IPS-NIHi11 (cell line): ENCODE measurements around the gene BSPRY.
"Not testable (repeated sequence)": the region's sequence is repeated elsewhere in the genome, so short reads cannot be mapped to it uniquely, and the experiment has no call there.

ENCODE experiments used
- DNase-seq: peaks from one replicate; pipeline ENCODE4 v3.0.0; 2012; ENCODE audit warnings: mixed read lengths, low spot score

Gene BSPRY

DNA sequence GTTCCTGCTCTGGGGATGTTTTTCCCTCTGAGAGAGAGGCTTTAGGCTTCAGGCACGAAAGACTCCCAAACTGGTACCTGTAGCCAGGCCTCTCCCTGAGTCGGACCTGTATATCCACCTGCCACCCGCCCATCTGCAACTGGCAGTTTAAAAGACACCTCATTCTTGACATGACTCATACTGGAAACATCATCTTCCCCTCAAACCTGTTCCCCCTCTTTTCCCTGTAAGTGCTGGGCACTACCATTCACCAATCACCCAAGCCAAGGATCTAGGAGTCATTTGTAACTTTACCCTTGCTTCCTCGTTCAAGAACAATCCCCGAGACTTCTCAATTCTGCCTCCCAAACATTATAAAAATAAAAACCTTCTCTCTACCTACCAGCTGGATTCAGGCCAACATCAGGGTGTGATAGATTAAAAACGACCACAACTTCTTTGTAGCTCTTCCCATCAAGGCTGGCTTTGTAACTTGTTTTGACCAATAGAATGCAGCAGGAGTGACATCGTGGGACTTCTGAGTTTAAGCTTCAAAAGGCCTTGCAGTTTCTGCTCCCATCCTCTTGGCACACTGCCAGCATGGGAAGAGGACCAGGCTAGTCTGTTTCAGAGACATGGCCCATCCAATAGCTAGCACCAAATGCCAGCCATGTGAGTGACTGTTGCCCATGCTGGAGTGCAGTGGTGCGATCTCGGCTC, 7.5 kb upstream of the BSPRY start:
- peak; percentile 22 for DNase-seq

- DNase-seq = no peak
These were observed 5.6 kb upstream of the BSPRY start for GRCh38 chr9:113343732-113344231.

DNA sequence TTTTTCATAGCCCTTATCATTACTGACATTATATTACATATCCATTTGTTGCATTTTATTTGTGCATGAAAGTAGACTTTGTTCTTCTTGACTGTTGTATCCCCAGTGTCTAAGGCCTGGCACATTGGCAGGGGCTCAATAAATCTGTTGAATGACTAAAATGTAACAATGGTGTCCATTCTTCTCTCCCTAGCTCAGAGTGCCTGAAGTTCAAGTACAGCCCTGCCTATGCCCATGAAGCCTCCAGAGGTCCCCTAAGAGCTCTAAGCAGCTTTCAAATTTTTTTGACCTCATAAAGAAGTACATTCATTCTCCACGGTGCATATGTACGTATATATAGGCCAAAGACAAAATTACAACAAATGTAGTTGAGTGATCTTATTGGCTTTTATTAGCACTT, 4.2 kb upstream of the BSPRY start:
- DNase-seq = no peak

DNA sequence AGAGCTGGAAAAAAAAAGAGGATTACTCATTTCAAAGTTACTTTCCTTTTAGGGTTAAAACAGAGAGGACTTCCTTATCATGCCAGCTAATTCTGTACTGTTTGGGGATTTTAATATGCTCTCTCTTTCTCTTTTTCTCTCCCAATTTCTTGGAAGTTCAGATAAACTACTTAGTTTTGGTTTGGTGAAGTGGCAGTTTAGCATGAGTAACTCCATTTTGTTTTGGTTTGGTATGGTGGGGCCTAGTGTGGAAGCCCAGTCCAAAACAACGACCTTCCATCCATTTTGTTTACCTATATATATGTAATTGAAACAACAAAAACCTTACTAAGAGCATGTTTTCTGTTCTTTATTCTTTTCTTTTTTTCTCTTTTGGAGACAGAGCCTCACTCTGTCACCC, 3.7 kb upstream of the BSPRY start:
- no peak for DNase-seq

- DNase-seq = no peak
These were observed 904 bp upstream of the BSPRY start for GRCh38 chr9:113348437-113348836.

DNA sequence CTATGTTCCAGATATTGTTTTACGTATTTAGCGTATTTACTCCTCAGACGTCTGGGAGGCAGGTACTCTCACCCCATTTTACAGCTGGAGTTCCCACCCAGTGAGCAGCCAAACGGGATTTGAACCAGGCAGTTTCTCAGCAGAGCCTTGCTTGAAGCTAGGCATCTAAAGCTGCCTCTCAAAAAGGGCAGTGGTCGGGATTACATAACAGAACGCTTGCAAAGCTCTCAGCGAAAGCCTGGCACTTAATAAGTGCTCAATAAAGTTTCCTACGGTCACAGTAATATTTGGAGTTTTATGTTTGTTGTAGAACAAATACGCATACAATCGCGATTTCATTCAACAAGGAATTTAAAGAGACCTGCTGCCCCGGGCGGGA, 286 bp upstream of the BSPRY start:
- no peak for DNase-seq

GRCh38 chr9:113350107-113350661, 843 bp downstream of the BSPRY start:
- DNase-seq = no peak

- DNase-seq = no peak
These were observed 1.6 kb downstream of the BSPRY start for GRCh38 chr9:113350937-113351336.

GRCh38 chr9:113352006-113352405, 2.7 kb downstream of the BSPRY start:
- DNase-seq = no peak

GRCh38 chr9:113352411-113352810, 3.1 kb downstream of the BSPRY start:
- DNase-seq = no peak

GRCh38 chr9:113355040-113355596, 5.8 kb downstream of the BSPRY start:
- no peak for DNase-seq

- DNase-seq = no peak
These were observed 7.4 kb downstream of the BSPRY start for GRCh38 chr9:113356686-113357292.

- no peak for DNase-seq
These were observed 10.0 kb downstream of the BSPRY start for GRCh38 chr9:113359385-113359784.

- no peak for DNase-seq
These were observed 11.0 kb downstream of the BSPRY start for GRCh38 chr9:113360242-113360842.

- DNase-seq = no peak
These were observed 12.1 kb downstream of the BSPRY start for GRCh38 chr9:113361304-113362018.

DNA sequence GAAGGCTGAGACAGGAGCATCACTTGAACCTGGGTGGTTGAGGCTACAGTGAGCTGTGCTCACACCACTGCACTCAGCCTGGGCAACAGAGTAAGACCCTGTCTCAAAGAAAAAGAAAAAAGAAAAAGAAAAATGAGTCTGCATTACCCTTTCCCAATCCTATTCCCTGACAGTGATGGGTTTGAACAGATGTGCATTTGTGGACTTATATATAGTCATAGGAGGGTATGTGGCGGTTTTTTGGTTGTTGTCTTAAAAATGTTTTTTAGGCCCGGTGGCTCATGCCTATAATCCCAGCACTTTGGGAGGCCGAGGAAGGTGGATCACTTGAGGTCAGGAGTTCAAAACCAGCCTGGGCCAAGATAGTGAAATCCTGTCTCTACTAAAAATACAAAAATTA, 14.0 kb downstream of the BSPRY start:
- DNase-seq = no peak

- no peak for DNase-seq
These were observed 15.6 kb downstream of the BSPRY start for GRCh38 chr9:113364951-113365350.

DNA sequence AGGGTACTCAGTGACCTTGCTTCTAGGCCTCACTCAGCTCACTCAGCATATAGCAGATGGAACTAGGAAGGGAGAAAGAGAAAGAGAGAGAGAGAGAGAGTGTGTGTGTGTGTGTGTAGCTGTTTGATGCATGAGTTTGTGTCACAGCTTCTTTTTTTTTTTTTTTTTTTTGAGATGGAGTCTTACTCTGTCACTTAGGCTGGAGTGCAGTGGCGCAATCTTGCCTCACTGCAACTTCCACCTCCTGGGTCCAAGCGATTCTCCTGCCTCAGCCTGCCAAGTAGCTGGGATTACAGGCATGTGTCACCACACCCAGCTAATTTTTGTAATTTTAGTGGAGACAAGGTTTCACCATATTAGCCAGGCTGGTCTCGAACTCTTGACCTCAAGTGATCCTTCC, 16.3 kb downstream of the BSPRY start:
- DNase-seq = not testable (repeated sequence)

GRCh38 chr9:113368348-113368981, 19.1 kb downstream of the BSPRY start:
- DNase-seq = no peak

GRCh38 chr9:113368982-113369854, 19.9 kb downstream of the BSPRY start:
- no peak for DNase-seq

DNA sequence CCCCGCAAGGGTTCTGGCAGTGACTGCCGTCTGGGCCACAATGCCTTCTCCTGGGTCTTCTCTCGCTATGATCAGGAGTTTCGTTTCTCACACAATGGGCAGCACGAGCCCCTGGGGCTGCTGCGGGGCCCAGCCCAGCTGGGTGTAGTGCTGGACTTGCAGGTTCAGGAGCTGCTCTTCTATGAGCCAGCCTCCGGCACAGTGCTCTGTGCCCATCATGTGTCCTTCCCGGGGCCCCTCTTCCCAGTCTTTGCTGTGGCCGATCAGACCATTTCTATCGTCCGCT, 20.5 kb downstream of the BSPRY start:
- DNase-seq = no peak
